NT2/D1 (cell line): Measurements from ENCODE around the gene MSRB1.
"Not testable (repeated sequence)": the region's sequence is repeated elsewhere in the genome, so short reads cannot be mapped to it uniquely, and the experiment has no call there.

Experiments
- SUZ12 ChIP-seq: IDR thresholded peaks from 2 replicates; pipeline ENCODE4 v1.6.1; 2011; ENCODE audit not compliant: insufficient read length, insufficient read depth; ENCODE audit errors: extremely low read depth
- ZNF274 ChIP-seq: IDR thresholded peaks from 2 replicates; pipeline ENCODE4 v1.6.1; 2011; ENCODE audit warnings: mild to moderate bottlenecking, low read depth, low read length

DNA sequence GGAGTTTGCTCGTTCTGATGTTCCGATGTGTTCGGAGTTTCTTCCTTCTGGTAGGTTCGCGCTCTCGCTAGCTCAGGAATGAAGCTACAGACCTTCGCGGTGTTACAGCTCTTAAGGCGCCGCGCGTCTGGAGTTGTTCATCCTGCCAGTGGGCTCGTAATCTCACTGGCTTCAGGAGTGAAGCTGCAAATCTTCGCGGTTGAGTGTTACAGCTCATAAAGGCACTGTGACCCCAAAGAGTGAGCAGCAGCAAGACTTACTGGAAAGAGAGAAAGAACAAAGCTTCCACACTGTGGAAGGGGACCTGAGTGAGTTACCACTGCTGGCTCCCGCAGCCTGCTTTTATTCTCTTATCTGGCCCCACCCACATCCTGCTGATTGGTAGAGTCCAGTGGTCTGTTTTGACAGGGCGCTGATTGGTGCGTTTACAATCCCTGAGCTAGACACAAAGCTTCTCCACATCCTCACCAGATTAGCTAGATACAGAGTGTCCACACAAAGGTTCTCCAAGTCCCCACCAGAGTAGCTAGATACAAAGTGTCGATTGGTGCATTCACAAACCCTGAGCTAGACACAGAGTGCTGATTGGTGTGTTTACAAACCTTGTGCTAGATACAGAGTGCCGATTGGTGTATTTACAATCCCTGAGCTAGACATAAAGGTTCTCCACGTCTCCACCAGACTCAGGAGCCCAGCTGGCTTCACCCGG lies 14.6 kb upstream of the MSRB1 start:
- not testable (repeated sequence) for TF ChIP-seq ZNF274, SUZ12
